HepG2 (cell line): ENCODE results near the gene CFAP100. TPM values are rescaled to one million over a fixed set of nuclear protein-coding genes. Genes with fewer than 3 reads are reported as not detected.

Experiments used
- ATAC-seq: fragments of 200-7000 bp; cut with Tn5 transposase; 3 replicates; pipeline ENCODE4 v1.9.1; 2020; ENCODE audit warnings: mild to moderate bottlenecking, moderate library complexity
- BruUV-seq: library from RNA; stranded (reverse); fragments of 400-500 nt; replicated peaks from 2 replicates; lab custom pipeline; 2021; lab: Mats Ljungman, UMichigan
- CTCF ChIA-PET: fragments of 300-600 bp; formaldehyde crosslinking; extraction: SDS; loops from one replicate; lab custom pipeline; 2021; ENCODE audit warnings: low total read pairs, inconsistent platforms, low intra/inter-chr PET ratio; lab: Yijun Ruan, JAX
- POLR2A ChIA-PET: fragments of 350-600 bp; sonication (Branson Sonifier 250); formaldehyde crosslinking; loops from one replicate; lab custom pipeline; 2020; ENCODE audit warnings: antibody characterized with exemption, inconsistent platforms; lab: Yijun Ruan, JAX
- DNase-seq: peaks from one replicate; pipeline ENCODE4 v3.0.0-alpha.2; 2015; ENCODE audit warnings: low spot score
- FAIRE-seq: peaks from 3 replicates; lab custom pipeline; 2011; peaks lifted over from hg19 to GRCh38; lab: Jason Lieb, UNC
- H2AFZ ChIP-seq: one replicate; pipeline ENCODE4 v1.6.1; 2011; ENCODE audit warnings: low read length, inconsistent platforms
- H3K27ac ChIP-seq: fragments of 300-600 bp; 3 replicates; pipeline ENCODE4 v1.8.0; 2011; ENCODE audit warnings: mixed run types, mild to moderate bottlenecking, mixed read lengths, low read length, inconsistent platforms; ENCODE audit not compliant: insufficient read depth; ENCODE audit errors: extremely low read length
- H3K27me3 ChIP-seq, 2 experiments: fragments of 200-600 bp in 1 of 2; 2 replicates in 1 of 2; 3 replicates in 1 of 2; pipeline versions ENCODE4 v1.6.0 to v1.8.0; 2011; ENCODE audit warnings: low read length in 2 of 2, mild to moderate bottlenecking in 2 of 2, moderate library complexity in 2 of 2, inconsistent platforms in 1 of 2; ENCODE audit not compliant: insufficient read depth in 2 of 2, control insufficient read depth in 1 of 2
- H3K36me3 ChIP-seq, 2 experiments: fragments of 200-600 bp in 1 of 2; replicated peaks in 1 of 2; 2 replicates in 1 of 2; 3 replicates in 1 of 2; pipeline versions ENCODE4 v1.5.1 to v1.8.0; 2011; ENCODE audit warnings: low read length in 2 of 2, inconsistent platforms in 1 of 2; ENCODE audit not compliant: insufficient read depth in 2 of 2, control insufficient read depth in 1 of 2
- H3K4me1 ChIP-seq: 2 replicates; pipeline ENCODE4 v1.5.1; 2012; ENCODE audit warnings: low read length, inconsistent platforms; ENCODE audit not compliant: insufficient read depth
- H3K4me2 ChIP-seq: 2 replicates; pipeline ENCODE4 v1.6.0; 2011; ENCODE audit warnings: low read depth, low read length, inconsistent platforms
- H3K4me3 ChIP-seq, 3 experiments: fragments of 200-600 bp in 1 of 3; sonication (generic), shearing (Covaris generic) in 1 of 3; replicated peaks in 1 of 3; 2 replicates each; pipeline ENCODE4 v1.5.1; 2011 to 2016; ENCODE audit warnings: low read length in 3 of 3, inconsistent platforms in 2 of 3, low read depth in 2 of 3, mild to moderate bottlenecking in 2 of 3, control low read depth in 1 of 3, mixed read lengths in 1 of 3; ENCODE audit not compliant: insufficient read depth in 1 of 3
- H3K79me2 ChIP-seq: one replicate; pipeline ENCODE4 v1.6.1; 2011; ENCODE audit warnings: low read length, inconsistent platforms; ENCODE audit not compliant: insufficient read depth
- H3K9ac ChIP-seq: 2 replicates; pipeline ENCODE4 v1.6.0; 2011; ENCODE audit warnings: mild to moderate bottlenecking, low read depth, low read length, inconsistent platforms; ENCODE audit not compliant: insufficient read depth
- H3K9me3 ChIP-seq: 2 replicates; pipeline ENCODE4 v1.5.1; 2012; ENCODE audit warnings: mild to moderate bottlenecking, low read length
- H4K20me1 ChIP-seq: 2 replicates; pipeline ENCODE4 v1.6.0; 2011; ENCODE audit warnings: inconsistent platforms, mild to moderate bottlenecking, low read length, moderate library complexity; ENCODE audit not compliant: insufficient read depth
- CREB1 ChIP-seq, 2 experiments: fragments of 450-650 bp in 1 of 2; IDR thresholded peaks; 2 replicates each; pipeline ENCODE4 v1.6.1; 2016 to 2017; ENCODE audit warnings: control low read depth in 1 of 2, mild to moderate bottlenecking in 1 of 2, missing compliant biosample characterization in 1 of 2, missing genetic modification characterization in 1 of 2
- DNMT3B ChIP-seq: conservative IDR thresholded peaks from 2 replicates; pipeline ENCODE4 v1.6.1; 2016; ENCODE audit warnings: missing biosample characterization, control low read depth
- FOSL1 ChIP-seq: sonication (generic); formaldehyde crosslinking; IDR thresholded peaks from 2 replicates; pipeline ENCODE4 v1.9.0; 2021; ENCODE audit warnings: missing genetic modification reagents, borderline replicate concordance
- FOXM1 ChIP-seq: sonication (generic); formaldehyde crosslinking; IDR thresholded peaks from 2 replicates; pipeline ENCODE4 v1.5.0; 2020; ENCODE audit warnings: missing genetic modification reagents
- NFATC3 ChIP-seq: sonication (generic); formaldehyde crosslinking; IDR thresholded peaks from 2 replicates; pipeline ENCODE4 v1.5.1; 2020; ENCODE audit warnings: mild to moderate bottlenecking, missing genetic modification reagents
- NFE2L1 ChIP-seq: sonication (generic); formaldehyde crosslinking; IDR thresholded peaks from 2 replicates; pipeline ENCODE4 v1.4.0; 2020; ENCODE audit warnings: missing genetic modification reagents, mild to moderate bottlenecking, borderline replicate concordance
- NFIB ChIP-seq: sonication (generic); formaldehyde crosslinking; IDR thresholded peaks from 2 replicates; pipeline ENCODE4 v1.9.0; 2021; ENCODE audit warnings: missing genetic modification reagents, mild to moderate bottlenecking, borderline replicate concordance
- SAFB2 ChIP-seq: sonication (generic); formaldehyde crosslinking; IDR thresholded peaks from 2 replicates; pipeline ENCODE4 v1.5.1; 2020; ENCODE audit warnings: missing genetic modification reagents, low read depth, mild to moderate bottlenecking, borderline replicate concordance
- ZNF260 ChIP-seq: sonication (generic); formaldehyde crosslinking; IDR thresholded peaks from 2 replicates; pipeline ENCODE4 v1.4.0; 2020; ENCODE audit warnings: missing genetic modification reagents, low read depth, mild to moderate bottlenecking, borderline replicate concordance
- ZNF749 ChIP-seq: sonication (generic); formaldehyde crosslinking; IDR thresholded peaks from 2 replicates; pipeline ENCODE4 v1.8.0; 2022; ENCODE audit warnings: mild to moderate bottlenecking, missing genetic modification reagents, moderate library complexity, borderline replicate concordance
- WGBS: methylation state at CpG from one replicate; pipeline ENCODE4 v1.1.6; 2017; ENCODE audit warnings: low lambda C conversion rate; 5-methylcytosine and 5-hydroxymethylcytosine counted together
- in situ Hi-C: cut with HindIII; loops from 2 replicates; pipeline ENCODE4 v1.10.0; 2017; ENCODE audit warnings: low pct_unique_long_range_greater_than_20kb; ENCODE audit not compliant: extremely low pct_ligation_motif_present
- intact Hi-C: fragments of 100-400 bp; cut with micrococcal nuclease; formaldehyde crosslinking; loops from one replicate; pipeline ENCODE4 v1.10.0; 2022; ENCODE audit not compliant: unreplicated experiment
- polyA plus RNA-seq, 8 experiments: library from polyadenylated mRNA; depleted of rRNA in 3 of 8; stranded (reverse) in 7 of 8; unstranded in 1 of 8; fragments of >200 nt; fragmentation: Illumina TruSeq in 4 of 8; extraction: Trizol in 4 of 8; gene quantifications; 2 replicates each; pipeline versions ENCODE4 v1.2.1 to v1.2.3, GENCODE V29; 2011 to 2016; ENCODE audit warnings: low read depth in 4 of 8, missing spikeins in 1 of 8, mixed read lengths in 1 of 8; ENCODE audit not compliant: insufficient read depth in 1 of 8
- total RNA-seq, 5 experiments: library from RNA; depleted of rRNA; stranded (reverse); fragments of >200 nt; fragmentation: Illumina TruSeq; extraction: Trizol; gene quantifications; 2 replicates each; pipeline ENCODE4 v1.2.3, GENCODE V29; 2016; ENCODE audit warnings: low read depth in 1 of 5
- TF ChIP-seq, protein P1 (sequence below): sonication (generic); formaldehyde crosslinking; IDR thresholded peaks from 2 replicates; pipeline ENCODE4 v1.4.0; 2020; ENCODE audit warnings: missing genetic modification reagents
- TF ChIP-seq, protein P2 (sequence below): sonication (generic); formaldehyde crosslinking; IDR thresholded peaks from 2 replicates; pipeline ENCODE4 v1.4.0; 2020; ENCODE audit warnings: mild to moderate bottlenecking, missing genetic modification reagents
- TF ChIP-seq, protein P3 (sequence below): sonication (generic); formaldehyde crosslinking; conservative IDR thresholded peaks from 2 replicates; pipeline ENCODE4 v1.5.0; 2020; ENCODE audit warnings: missing genetic modification reagents
- TF ChIP-seq, protein P4 (sequence below): IDR thresholded peaks from 2 replicates; pipeline ENCODE4 v1.6.1; 2018; ENCODE audit warnings: missing genetic modification reagents, mild to moderate bottlenecking, missing compliant biosample characterization
- TF ChIP-seq, protein P5 (sequence below): sonication (generic); formaldehyde crosslinking; conservative IDR thresholded peaks from 2 replicates; pipeline ENCODE4 v1.4.0; 2020; ENCODE audit warnings: mild to moderate bottlenecking, missing genetic modification reagents, moderate library complexity

Gene CFAP100
- total and polyA plus RNA-seq, 2 of the 13 experiments (the other 11 are each of a cell fraction or from before 2014, with no cell fraction given), result 0.32 TPM; not detected in 1

DNA sequence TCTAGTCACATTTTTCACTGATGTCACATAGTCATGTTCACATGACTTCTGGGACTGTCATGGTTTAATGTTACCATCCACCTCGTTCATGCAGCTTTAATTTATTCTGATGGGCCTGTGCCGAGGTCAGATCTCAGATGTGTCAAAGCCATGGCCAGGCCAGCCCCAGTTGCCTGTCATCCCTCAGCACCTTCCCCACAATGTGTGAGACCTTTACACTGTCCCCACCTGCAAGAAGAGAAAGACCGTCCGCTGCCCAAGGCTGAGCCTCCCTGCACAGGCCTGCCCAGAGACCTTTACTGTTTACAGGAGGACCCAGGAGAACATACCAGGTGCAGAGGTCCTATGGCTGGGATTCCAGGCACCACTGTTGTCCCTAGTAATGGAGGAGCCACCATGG lies 24.7 kb upstream of the CFAP100 start (continued):
- TF ChIP-seq, protein P1, sequence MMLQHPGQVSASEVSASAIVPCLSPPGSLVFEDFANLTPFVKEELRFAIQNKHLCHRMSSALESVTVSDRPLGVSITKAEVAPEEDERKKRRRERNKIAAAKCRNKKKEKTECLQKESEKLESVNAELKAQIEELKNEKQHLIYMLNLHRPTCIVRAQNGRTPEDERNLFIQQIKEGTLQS, result no peak
- TF ChIP-seq CREB1 (IDR thresholded peaks at IDR 0.05), result no peak
- TF ChIP-seq CREB1 (CRISPR knock-in tag; IDR thresholded peaks at IDR 0.05), result no peak

DNA sequence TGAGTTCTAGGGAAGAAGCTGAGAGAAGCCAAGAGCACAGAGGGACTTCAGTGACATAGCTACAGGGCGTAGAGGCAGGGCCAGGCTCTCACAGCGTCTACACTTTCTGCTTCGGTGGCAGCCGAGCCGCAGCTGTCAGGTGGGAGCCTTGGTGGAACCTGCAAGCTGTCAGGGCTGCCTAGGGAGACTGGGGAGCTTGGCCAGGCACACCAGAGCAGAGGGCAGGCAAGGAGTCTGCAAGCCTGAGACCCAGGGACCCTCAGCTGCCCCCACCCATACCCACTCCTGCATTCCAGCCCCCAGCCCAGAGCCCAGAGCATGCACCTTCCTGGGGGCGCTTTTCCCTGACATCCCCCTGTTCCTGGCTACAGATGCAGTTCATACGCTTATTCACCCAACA lies 24.1 kb upstream of the CFAP100 start:
- POLR2A ChIA-PET, result no interaction called here
- ATAC-seq (no peak), FAIRE-seq (no peak), DNase-seq (no peak)
- H3K4me1 ChIP-seq, result peaks cover 77% of the 10 kb centered on the region
- H4K20me1 ChIP-seq, result no peaks in the 10 kb centered on the region
- in situ Hi-C loops, result loop anchor here (25.0 kb wide), 1 partner anchor 233 kb away; no protein-coding TSS in a partner anchor
- no peak overlapping the region for H3K27ac ChIP-seq
- WGBS, result 55% methylated on average over 2 of the region's 7 CpGs
- no peak overlapping the region for H2AFZ ChIP-seq
- CTCF ChIA-PET, result no interaction called here
- no peak overlapping the region for H3K9ac ChIP-seq
- peak overlapping the region; percentile 14; the same call in 1 of the 2 replicates for H3K4me2 ChIP-seq
- H3K79me2 ChIP-seq, result no peaks in the 10 kb centered on the region
- peaks cover 0 to 19% of the 10 kb centered on the region in 2 experiments; a peak in 4 of 5 replicates for H3K27me3 ChIP-seq
- no peaks in the 10 kb centered on the region for H3K36me3 ChIP-seq
- no peak overlapping the region for H3K4me3 ChIP-seq
- no TSS peak for BruUV-seq
- no peaks in the 10 kb centered on the region for H3K9me3 ChIP-seq
- intact Hi-C loops, result no loop called here
- TF ChIP-seq, protein P2, sequence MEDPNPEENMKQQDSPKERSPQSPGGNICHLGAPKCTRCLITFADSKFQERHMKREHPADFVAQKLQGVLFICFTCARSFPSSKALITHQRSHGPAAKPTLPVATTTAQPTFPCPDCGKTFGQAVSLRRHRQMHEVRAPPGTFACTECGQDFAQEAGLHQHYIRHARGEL, result no peak
- TF ChIP-seq, protein P3, sequence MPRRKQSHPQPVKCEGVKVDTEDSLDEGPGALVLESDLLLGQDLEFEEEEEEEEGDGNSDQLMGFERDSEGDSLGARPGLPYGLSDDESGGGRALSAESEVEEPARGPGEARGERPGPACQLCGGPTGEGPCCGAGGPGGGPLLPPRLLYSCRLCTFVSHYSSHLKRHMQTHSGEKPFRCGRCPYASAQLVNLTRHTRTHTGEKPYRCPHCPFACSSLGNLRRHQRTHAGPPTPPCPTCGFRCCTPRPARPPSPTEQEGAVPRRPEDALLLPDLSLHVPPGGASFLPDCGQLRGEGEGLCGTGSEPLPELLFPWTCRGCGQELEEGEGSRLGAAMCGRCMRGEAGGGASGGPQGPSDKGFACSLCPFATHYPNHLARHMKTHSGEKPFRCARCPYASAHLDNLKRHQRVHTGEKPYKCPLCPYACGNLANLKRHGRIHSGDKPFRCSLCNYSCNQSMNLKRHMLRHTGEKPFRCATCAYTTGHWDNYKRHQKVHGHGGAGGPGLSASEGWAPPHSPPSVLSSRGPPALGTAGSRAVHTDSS, result no peak
- TF ChIP-seq NFE2L1, result no peak
- TF ChIP-seq, protein P4, sequence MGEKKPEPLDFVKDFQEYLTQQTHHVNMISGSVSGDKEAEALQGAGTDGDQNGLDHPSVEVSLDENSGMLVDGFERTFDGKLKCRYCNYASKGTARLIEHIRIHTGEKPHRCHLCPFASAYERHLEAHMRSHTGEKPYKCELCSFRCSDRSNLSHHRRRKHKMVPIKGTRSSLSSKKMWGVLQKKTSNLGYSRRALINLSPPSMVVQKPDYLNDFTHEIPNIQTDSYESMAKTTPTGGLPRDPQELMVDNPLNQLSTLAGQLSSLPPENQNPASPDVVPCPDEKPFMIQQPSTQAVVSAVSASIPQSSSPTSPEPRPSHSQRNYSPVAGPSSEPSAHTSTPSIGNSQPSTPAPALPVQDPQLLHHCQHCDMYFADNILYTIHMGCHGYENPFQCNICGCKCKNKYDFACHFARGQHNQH (CRISPR knock-in tag), result no peak
- no peak for TF ChIP-seq DNMT3B (CRISPR knock-in tag)
- no peak for TF ChIP-seq ZNF749
- TF ChIP-seq, protein P5, sequence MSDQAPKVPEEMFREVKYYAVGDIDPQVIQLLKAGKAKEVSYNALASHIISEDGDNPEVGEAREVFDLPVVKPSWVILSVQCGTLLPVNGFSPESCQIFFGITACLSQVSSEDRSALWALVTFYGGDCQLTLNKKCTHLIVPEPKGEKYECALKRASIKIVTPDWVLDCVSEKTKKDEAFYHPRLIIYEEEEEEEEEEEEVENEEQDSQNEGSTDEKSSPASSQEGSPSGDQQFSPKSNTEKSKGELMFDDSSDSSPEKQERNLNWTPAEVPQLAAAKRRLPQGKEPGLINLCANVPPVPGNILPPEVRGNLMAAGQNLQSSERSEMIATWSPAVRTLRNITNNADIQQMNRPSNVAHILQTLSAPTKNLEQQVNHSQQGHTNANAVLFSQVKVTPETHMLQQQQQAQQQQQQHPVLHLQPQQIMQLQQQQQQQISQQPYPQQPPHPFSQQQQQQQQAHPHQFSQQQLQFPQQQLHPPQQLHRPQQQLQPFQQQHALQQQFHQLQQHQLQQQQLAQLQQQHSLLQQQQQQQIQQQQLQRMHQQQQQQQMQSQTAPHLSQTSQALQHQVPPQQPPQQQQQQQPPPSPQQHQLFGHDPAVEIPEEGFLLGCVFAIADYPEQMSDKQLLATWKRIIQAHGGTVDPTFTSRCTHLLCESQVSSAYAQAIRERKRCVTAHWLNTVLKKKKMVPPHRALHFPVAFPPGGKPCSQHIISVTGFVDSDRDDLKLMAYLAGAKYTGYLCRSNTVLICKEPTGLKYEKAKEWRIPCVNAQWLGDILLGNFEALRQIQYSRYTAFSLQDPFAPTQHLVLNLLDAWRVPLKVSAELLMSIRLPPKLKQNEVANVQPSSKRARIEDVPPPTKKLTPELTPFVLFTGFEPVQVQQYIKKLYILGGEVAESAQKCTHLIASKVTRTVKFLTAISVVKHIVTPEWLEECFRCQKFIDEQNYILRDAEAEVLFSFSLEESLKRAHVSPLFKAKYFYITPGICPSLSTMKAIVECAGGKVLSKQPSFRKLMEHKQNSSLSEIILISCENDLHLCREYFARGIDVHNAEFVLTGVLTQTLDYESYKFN (CRISPR knock-in tag), result no peak
- TF ChIP-seq NFIB, result no peak
- no peak for TF ChIP-seq SAFB2 (CRISPR knock-in tag)
- TF ChIP-seq NFATC3, result no peak
- no peak for TF ChIP-seq FOXM1 (CRISPR knock-in tag)
- no peak for TF ChIP-seq ZNF260
- TF ChIP-seq FOSL1, result no peak
